NOMO-1 (cell line): ENCODE measurements around the gene OR51V1.

ENCODE experiments used
- DNase-seq, 2 experiments: peaks; one replicate each; lab custom pipeline; 2025; ENCODE audit not compliant: unreplicated experiment in 2 of 2; lab: John Stamatoyannopoulos, UW

Gene OR51V1

DNA sequence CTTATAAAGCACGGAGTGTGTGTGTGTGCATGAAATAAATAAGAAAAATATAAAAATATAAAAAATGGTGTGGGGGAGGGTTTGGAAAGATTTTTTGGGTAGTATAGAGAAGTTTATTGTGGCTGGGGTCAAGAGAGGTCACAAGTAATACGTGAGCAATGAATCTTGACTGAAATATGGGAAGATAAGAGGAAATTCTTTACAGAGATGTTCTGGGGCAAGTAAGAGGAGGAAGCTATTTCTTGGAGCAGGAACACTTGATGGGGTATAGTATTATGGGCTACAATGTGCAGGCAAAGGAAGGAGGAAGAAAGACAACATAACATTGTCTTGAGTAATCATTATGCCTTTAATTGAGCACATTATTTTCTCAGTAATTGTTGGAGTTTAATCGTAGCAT is 31.7 kb upstream of the OR51V1 start:
- no peak for DNase-seq

DNA sequence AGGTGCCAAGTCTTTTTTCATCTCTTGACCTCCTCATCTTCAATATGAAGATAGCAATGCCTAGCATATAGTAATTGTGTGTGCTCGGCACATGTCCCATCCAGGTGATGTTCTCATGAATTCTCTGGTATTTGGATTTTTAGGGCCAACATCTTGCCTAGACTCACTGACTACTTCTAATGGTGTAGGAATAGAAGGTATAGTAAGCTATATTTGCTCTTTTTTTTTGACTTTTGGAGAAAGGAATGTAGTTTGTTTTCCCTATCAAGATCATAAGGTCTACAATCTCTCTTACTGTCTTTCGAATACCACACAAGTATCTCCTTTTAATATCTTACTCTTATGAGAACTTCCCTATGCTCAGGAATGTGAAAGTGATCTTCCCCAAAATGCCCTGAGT is 30.6 kb upstream of the OR51V1 start:
- no peak for DNase-seq

DNA sequence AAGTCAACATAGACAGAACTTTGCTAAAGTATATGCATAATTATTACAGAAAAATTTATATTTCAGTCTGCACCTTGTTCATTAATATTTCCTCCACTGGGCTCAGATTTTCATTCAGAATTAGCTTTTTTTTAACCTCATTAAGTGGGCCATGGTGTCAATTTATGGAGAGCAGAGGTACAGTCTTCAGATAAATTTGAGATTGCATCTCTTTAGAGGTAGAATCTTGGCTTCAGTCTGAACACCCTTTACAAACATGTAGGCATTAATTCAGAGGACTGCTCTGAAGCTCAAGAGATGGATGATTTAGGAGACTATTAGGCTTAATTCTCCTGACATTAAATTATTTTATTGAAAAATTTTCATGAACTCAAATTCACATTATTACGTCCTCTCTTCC is 29.8 kb upstream of the OR51V1 start:
- no peak for DNase-seq

DNA sequence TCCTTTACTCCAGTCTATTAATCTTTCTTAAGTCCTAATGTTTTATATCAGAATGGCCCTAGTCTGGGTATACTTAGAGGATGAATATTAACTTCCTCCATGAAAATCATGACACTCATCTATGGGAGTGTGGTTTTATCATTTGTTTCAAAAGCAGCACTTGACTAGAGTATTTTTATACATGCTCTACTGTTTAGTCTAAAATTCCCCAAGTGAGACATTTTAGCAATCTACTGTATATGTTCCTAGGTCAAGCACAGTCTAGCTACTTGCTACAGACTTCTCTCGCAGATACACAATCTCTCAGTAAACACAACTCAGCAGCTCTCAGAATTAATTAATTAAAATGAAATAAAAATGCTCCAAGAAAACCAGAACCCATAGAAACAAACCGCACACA is 29.3 kb upstream of the OR51V1 start:
- DNase-seq: no peak

DNA sequence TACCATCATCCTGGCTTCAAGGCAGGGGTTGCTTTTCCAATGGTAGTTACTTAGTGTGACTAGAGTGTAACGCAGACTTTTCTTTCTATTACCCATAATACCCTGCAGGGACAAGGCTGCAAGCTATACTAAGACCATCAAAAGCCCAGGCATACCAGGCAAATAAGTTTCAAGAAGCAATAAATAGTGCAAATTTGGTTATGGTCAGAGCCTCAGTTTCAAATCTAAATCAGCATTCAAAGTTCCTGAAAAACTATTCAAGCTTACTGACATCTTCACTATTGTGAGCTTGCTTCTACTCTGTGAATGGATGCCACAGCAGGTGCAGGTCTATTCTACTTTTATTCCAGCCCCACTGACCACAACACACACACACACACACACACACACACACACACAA is 28.9 kb upstream of the OR51V1 start:
- no peak for DNase-seq

DNA sequence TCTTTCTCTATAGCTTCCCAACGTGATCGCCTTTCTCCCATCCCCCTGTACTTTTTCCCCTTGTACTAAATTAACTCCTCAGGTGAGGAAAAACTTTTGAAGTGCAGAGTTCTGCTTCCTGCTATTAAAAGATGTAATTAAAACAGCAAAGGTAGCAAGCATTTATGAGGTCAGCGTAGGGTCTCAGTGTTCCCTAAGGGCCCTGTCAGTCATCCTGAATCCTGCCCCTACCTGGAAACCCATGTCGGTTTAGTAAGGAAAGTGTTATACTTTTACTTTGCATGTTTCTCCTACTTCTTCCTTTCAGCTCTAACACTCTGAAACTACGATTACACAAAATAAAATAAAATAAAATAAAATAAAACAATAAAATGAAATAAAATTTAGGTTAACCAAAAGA is 27.6 kb upstream of the OR51V1 start:
- no peak for DNase-seq

DNA sequence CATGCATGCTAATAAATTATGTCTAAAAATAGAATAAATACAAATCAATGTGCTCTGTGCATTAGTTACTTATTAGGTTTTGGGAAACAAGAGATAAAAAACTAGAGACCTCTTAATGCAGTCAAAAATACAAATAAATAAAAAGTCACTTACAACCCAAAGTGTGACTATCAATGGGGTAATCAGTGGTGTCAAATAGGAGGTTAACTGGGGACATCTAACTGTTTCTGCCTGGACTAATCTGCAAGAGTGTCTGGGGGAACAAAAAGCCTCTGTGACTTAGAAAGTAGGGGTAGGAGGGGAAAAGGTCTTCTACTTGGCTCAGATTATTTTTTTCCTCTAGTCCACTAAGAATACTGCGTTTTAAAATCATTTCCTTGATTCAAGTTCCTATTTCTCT is 27.2 kb upstream of the OR51V1 start:
- DNase-seq: no peak

DNA sequence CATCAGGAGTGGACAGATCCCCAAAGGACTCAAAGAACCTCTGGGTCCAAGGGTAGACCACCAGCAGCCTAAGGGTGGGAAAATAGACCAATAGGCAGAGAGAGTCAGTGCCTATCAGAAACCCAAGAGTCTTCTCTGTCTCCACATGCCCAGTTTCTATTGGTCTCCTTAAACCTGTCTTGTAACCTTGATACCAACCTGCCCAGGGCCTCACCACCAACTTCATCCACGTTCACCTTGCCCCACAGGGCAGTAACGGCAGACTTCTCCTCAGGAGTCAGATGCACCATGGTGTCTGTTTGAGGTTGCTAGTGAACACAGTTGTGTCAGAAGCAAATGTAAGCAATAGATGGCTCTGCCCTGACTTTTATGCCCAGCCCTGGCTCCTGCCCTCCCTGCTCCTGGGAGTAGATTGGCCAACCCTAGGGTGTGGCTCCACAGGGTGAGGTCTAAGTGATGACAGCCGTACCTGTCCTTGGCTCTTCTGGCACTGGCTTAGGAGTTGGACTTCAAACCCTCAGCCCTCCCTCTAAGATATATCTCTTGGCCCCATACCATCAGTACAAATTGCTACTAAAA is 26.3 kb upstream of the OR51V1 start, which contains the start of gene HBB:
TSS of gene HBB (minus strand) at position 340 of the 579 bp plus-strand sequence. CDS start at position 290, 50 bp downstream.
- DNase-seq: no peak

DNA sequence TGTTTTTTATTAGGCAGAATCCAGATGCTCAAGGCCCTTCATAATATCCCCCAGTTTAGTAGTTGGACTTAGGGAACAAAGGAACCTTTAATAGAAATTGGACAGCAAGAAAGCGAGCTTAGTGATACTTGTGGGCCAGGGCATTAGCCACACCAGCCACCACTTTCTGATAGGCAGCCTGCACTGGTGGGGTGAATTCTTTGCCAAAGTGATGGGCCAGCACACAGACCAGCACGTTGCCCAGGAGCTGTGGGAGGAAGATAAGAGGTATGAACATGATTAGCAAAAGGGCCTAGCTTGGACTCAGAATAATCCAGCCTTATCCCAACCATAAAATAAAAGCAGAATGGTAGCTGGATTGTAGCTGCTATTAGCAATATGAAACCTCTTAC is 25.0 kb upstream of the OR51V1 start:
- DNase-seq: no peak

DNA sequence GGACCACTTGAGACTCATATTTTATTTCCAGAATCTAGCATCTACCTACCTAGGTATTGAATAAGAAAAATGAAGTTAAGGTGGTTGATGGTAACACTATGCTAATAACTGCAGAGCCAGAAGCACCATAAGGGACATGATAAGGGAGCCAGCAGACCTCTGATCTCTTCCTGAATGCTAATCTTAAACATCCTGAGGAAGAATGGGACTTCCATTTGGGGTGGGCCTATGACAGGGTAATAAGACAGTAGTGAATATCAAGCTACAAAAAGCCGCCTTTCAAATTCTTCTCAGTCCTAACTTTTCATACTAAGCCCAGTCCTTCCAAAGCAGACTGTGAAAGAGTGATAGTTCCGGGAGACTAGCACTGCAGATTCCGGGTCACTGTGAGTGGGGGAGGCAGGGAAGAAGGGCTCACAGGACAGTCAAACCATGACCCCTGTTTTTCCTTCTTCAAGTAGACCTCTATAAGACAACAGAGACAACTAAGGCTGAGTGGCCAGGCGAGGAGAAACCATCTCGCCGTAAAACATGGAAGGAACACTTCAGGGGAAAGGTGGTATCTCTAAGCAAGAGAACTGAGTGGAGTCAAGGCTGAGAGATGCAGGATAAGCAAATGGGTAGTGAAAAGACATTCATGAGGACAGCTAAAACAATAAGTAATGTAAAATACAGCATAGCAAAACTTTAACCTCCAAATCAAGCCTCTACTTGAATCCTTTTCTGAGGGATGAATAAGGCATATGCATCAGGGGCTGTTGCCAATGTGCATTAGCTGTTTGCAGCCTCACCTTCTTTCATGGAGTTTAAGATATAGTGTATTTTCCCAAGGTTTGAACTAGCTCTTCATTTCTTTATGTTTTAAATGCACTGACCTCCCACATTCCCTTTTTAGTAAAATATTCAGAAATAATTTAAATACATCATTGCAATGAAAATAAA is 24.3 kb upstream of the OR51V1 start:
- DNase-seq: no peak

DNA sequence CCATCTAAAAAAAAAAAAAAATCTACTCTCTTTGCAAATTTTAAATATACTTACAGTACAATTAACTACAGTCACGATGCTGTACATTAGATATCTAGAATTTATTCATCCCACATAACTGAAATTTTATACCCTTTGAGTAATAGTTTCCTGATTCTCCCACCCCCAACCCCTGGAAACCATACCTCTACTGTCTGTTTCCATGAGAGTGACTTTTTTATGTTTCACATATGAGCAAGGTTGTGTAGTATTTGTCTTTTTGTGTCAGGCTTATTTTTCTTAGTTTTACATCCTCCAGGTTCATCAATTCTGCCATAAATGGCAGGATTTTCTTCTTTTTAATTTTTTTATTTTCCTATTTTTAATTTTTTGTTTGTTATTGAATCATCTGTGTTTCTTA is 23.2 kb upstream of the OR51V1 start:
- no peak for DNase-seq

DNA sequence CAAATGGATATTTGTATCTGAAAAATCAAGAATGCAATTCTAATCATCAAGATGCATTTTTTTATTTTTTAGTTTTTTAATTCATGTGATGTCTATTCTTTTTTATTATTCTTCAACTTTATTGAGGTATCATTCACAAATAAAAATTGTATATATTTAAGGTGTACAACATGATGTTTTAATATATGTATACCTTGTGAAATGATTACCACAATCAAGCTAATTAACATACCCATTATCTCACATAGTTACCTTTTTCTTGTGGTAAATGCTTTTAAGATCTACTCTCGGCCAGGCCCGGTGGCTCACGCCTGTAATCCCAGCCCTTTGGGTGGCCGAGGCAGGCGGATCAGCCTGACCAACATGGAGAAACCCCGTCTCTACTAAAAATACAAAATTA is 22.7 kb upstream of the OR51V1 start:
- DNase-seq: no peak

DNA sequence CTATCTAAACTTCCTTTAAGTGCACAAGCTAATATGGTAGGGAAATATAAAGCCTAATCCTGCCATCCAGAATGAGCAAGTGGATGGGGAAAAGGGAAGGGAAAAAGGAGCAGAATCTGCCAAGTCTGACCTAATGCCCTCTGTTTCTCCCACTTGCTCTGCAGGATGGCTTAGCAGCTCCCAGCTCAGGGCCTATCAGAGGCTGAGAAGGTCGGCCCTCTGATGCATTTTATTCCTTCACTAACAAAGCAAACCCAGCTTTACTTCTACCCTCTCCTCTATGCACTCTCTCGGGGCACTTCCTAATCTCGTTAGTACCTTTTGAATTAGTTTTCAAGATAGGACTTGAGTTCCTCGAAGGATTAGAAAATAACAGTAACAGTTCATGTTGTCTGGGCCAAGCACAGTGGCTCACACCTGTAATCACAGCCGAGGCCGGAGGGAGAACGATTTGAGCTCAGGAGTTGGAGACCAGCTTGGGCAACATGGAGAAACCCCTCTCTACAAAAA is 9.9 kb upstream of the OR51V1 start:
- no peak for DNase-seq

DNA sequence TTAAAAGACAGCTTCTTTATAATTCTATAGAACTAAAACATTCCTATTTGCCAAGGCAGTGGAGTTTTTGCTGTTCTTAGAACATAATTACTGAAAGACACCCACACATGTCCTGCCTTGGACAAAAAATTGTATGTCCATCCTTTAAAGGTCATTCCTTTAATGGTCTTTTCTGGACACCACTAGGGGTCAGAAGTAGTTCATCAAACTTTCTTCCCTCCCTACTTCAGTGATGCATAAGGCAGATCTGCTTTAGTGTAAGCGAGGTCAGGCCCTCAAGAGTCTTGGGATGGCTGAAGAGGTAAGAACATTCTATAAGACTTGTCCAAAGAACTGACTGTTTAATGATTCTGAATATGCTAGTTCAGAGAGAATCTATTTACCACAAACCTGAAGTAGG is 4.3 kb upstream of the OR51V1 start:
- DNase-seq: peak in 1 of 2 experiments; percentile 30

DNA sequence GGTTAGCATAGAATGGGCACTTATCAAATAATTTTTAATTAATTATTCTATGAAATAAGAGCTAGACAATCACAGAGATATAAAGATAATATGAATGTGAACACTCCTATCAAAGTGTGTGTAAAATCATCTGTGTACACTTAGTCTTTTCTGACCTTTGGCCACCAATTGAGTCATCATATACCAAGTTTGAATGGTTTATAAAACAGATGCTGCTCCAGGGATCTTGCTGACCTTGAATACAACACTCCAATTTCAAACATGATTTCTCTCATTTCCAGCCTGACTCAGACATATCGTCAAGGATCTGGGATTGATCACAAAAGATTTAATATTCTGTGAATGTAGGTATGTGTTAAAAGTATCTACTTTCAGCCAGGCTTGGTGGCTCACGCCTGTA is 2.9 kb upstream of the OR51V1 start:
- no peak for DNase-seq

DNA sequence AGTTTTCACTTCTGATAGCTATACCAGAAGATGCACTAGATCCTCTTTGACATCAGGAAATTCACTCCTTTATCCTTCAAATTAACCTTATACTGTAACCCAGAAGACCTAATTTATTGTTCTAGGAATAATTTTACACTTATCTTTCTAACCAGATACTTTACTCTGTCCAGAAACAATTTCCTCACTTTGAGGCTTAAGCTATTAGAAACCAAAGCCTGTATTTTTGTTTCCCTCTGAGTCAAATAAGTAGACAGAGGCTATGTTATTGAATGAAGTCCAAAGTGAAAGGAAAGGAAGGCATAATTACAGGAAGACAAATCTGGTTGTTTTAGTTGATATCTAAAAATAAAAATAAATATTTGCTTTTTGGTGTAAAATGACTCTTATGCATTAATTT is 2.2 kb downstream of the OR51V1 start:
- no peak for DNase-seq

DNA sequence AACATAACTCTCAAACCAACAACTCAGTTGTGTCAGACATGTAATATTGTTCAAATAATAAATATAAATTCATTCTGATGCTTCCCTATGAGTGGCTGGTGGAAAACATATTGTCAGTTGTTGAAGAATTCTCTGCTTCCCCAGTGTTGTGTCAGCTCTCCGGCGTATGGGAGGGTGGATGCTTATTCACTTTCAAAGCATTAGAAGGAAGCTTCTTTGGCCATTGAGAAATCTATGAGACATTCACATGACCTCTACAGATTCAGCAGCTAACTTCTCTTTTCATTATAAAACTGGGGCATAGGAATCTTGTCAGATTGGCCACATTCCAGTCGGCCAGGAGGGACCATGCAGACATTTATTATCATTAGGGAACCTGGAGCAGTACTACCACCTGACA is 2.9 kb downstream of the OR51V1 start:
- no peak for DNase-seq

DNA sequence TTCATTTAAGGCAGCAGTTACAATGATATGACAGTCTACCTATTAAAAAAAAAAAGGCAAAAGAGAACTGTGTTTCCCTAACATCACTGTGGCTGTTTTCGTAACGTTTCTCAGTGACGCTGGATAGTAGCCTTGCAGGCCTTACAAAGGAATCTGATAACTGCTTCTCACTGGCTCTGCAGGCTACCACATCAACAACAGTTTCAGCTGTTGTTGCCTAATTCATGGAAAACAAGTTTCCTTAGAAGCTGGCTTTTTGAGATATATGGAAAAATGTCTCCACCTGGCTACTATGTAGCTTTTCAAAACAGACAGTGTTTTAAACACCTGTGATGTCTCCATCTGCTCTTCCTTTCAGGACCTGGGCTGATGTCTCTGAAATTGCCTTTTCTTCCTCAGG is 3.8 kb downstream of the OR51V1 start:
- DNase-seq: no peak

DNA sequence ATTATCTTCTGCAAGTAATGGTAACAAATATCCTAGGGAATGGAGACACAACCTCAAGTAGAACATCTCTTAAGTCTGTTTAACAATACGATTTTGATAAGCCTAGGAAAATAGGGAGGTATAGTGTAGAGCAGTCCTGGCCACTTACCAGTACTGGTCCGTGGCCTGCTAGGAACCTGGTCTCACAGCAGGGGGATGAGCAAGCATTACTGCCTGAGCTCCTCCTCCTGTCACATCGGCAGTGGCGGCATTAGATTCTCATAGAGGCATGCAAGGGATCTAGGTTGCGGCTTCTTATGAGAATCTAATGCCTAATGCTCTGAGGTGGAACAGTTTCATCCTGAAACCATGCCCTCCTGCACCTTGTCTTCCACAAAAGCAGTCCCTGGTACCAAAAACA is 4.4 kb downstream of the OR51V1 start:
- no peak for DNase-seq

DNA sequence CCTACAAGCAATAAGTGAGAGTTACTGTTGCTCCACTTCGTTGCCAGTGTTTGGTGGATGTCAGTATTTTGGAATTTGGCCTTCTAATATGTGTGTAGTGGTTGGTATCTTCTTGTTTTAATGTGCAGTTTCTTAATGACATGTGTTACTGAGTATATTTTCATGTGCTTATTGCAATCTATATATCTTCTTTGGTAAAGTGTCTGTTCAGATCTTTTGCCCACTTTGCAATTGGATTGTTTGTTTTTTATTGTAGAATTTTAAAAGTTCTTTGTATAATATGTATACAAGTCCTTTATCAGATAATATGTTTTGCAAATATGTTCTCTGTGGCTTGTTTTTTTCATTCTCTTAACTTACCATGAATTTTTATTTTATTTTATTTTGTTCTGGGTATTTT is 7.7 kb downstream of the OR51V1 start:
- no peak for DNase-seq

DNA sequence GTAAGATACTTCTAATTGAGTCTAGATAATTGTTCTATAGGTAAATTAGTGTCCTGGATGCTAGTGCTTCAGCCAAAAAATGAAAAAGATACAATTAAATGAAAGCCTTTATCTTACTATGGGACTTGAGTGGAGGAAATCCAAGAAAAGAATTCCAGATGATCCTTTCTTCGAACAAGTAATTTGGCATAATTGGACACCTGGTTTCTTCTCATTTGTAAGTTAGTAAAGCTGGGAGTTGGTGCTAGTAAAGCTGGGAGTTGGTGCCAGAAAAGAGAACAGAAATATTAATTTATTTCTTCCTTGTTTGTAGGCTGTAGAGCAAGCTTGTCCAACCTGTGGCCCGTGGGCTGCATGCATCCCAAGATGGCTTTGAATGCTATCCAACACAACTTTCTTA is 12.3 kb downstream of the OR51V1 start:
- no peak for DNase-seq
